HEK293 (cell line): ENCODE data around the gene KIF19.

ENCODE experiments used
- CTCF ChIA-PET: fragments of 350-600 bp; formaldehyde crosslinking; extraction: SDS; loops from one replicate; lab custom pipeline; 2021; ENCODE audit warnings: antibody characterized with exemption; lab: Yijun Ruan, JAX
- POLR2A ChIA-PET: fragments of 300-600 bp; formaldehyde crosslinking; extraction: SDS; loops from one replicate; lab custom pipeline; 2020; ENCODE audit warnings: antibody characterized with exemption, inconsistent platforms; lab: Yijun Ruan, JAX
- H3K27ac ChIP-seq: fragments of 200-500 bp; sonication (Bioruptor generic); 2 replicates; pipeline ENCODE4 v1.5.1; 2014; ENCODE audit warnings: low read depth, low read length, control low read depth, inconsistent platforms; ENCODE audit errors: extremely low read depth
- H3K36me3 ChIP-seq, 2 experiments: fragments of 200-500 bp in 1 of 2; sonication (Bioruptor generic) in 1 of 2; 1 replicate in 1 of 2; 2 replicates in 1 of 2; pipeline ENCODE4 v1.5.1; 2014 to 2017; ENCODE audit warnings: inconsistent platforms in 2 of 2, low read length in 2 of 2; ENCODE audit not compliant: control insufficient read depth in 2 of 2, insufficient read depth in 1 of 2
- H3K4me1 ChIP-seq: fragments of 200-500 bp; sonication (Bioruptor generic); 2 replicates; pipeline ENCODE4 v1.5.1; 2014; ENCODE audit warnings: mild to moderate bottlenecking, low read length, inconsistent platforms; ENCODE audit not compliant: control insufficient read depth, insufficient read depth
- H3K4me3 ChIP-seq: 2 replicates; pipeline ENCODE4 v1.5.1; 2011; ENCODE audit warnings: low read depth, mild to moderate bottlenecking, control low read depth, low read length, moderate library complexity
- H3K9me3 ChIP-seq: fragments of 200-500 bp; sonication (Bioruptor generic); 2 replicates; pipeline ENCODE4 v1.5.1; 2014; ENCODE audit warnings: low read depth, low read length, inconsistent platforms; ENCODE audit not compliant: control insufficient read depth, insufficient read depth
- ATF2 ChIP-seq: fragments of 450-650 bp; formaldehyde crosslinking; IDR thresholded peaks from 2 replicates; pipeline ENCODE4 v1.5.1; 2016; ENCODE audit warnings: missing biosample characterization, missing genetic modification characterization, low read depth
- HOXD13 ChIP-seq: sonication (generic); formaldehyde crosslinking; IDR thresholded peaks from 2 replicates; pipeline ENCODE4 v1.8.0; 2022; ENCODE audit warnings: missing genetic modification reagents, borderline replicate concordance
- PATZ1 ChIP-seq: fragments of 450-650 bp; formaldehyde crosslinking; IDR thresholded peaks from 2 replicates; pipeline ENCODE4 v1.5.1; 2016; ENCODE audit warnings: missing biosample characterization, missing genetic modification characterization
- PRDM1 ChIP-seq: fragments of 450-650 bp; formaldehyde crosslinking; IDR thresholded peaks from 2 replicates; pipeline ENCODE4; 2016; ENCODE audit warnings: missing biosample characterization, missing genetic modification characterization
- REPIN1 ChIP-seq: fragments of 450-650 bp; formaldehyde crosslinking; IDR thresholded peaks from 2 replicates; pipeline ENCODE4 v1.5.1; 2017; ENCODE audit warnings: missing biosample characterization, missing genetic modification characterization, low read depth
- SCRT2 ChIP-seq: fragments of 450-650 bp; formaldehyde crosslinking; IDR thresholded peaks from 2 replicates; pipeline ENCODE4 v1.5.1; 2016; ENCODE audit warnings: missing biosample characterization, missing genetic modification characterization
- TSHZ1 ChIP-seq: fragments of 450-650 bp; formaldehyde crosslinking; IDR thresholded peaks from 2 replicates; pipeline ENCODE4 v1.5.1; 2016; ENCODE audit warnings: missing biosample characterization, missing genetic modification characterization, borderline replicate concordance
- ZNF157 ChIP-seq: fragments of 450-650 bp; formaldehyde crosslinking; IDR thresholded peaks from 2 replicates; pipeline ENCODE4 v1.5.1; 2016; ENCODE audit warnings: missing biosample characterization, missing genetic modification characterization
- ZNF23 ChIP-seq: fragments of 450-650 bp; formaldehyde crosslinking; IDR thresholded peaks from 2 replicates; pipeline ENCODE4 v1.5.1; 2016; ENCODE audit warnings: missing biosample characterization, missing genetic modification characterization, borderline replicate concordance
- ZNF501 ChIP-seq: fragments of 450-650 bp; formaldehyde crosslinking; IDR thresholded peaks from 2 replicates; pipeline ENCODE4 v1.5.1; 2016; ENCODE audit warnings: missing biosample characterization, missing genetic modification characterization
- ZNF521 ChIP-seq: fragments of 450-650 bp; formaldehyde crosslinking; IDR thresholded peaks from 2 replicates; pipeline ENCODE4 v1.5.1; 2017; ENCODE audit warnings: missing biosample characterization, mild to moderate bottlenecking, missing genetic modification characterization
- ZNF549 ChIP-seq: fragments of 450-650 bp; IDR thresholded peaks from 2 replicates; pipeline ENCODE4 v1.5.1; 2018; ENCODE audit warnings: missing biosample characterization, missing genetic modification characterization, mild to moderate bottlenecking, inconsistent platforms, moderate library complexity
- ZNF623 ChIP-seq: fragments of 450-650 bp; formaldehyde crosslinking; IDR thresholded peaks from 2 replicates; pipeline ENCODE4 v1.5.1; 2016; ENCODE audit warnings: missing biosample characterization, missing genetic modification characterization
- ZNF629 ChIP-seq: fragments of 450-650 bp; formaldehyde crosslinking; IDR thresholded peaks from 2 replicates; pipeline ENCODE4 v1.5.1; 2017; ENCODE audit warnings: missing biosample characterization, missing genetic modification characterization
- ZNF660 ChIP-seq: fragments of 450-650 bp; IDR thresholded peaks from 2 replicates; pipeline ENCODE4 v1.5.1; 2018; ENCODE audit warnings: missing biosample characterization, mild to moderate bottlenecking, missing genetic modification characterization
- ZNF701 ChIP-seq: fragments of 450-650 bp; formaldehyde crosslinking; IDR thresholded peaks from 2 replicates; pipeline ENCODE4 v1.5.1; 2016; ENCODE audit warnings: missing biosample characterization, missing genetic modification characterization
- ZNF776 ChIP-seq: fragments of 450-650 bp; formaldehyde crosslinking; IDR thresholded peaks from 2 replicates; pipeline ENCODE4 v1.5.0; 2017; ENCODE audit warnings: missing biosample characterization, missing genetic modification characterization, borderline replicate concordance
- ZNF791 ChIP-seq: fragments of 450-650 bp; formaldehyde crosslinking; IDR thresholded peaks from 2 replicates; pipeline ENCODE4 v1.5.1; 2016; ENCODE audit warnings: missing biosample characterization, missing genetic modification characterization

KIF19 gene

DNA sequence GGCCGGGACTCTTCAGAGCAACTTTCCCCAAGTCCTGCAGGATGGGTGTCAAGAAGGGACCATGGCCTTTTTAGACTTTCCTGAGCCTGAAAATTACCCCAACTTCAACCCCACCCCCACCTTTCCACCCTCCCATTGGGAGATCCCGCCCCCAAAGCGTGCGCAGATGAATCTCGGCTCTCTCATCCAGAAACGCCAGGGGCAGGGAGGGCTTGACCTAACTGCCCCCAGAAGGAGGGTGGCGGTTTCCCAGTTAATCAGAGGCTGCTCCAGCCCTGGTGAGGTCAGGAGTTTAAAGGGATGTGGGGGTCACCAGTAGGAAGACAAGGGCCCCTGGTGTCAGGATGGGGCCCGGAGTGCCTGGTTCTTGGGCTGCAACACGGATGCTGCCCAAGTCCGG, 480 bp downstream of the KIF19 start:
- Histone ChIP-seq H3K9me3 (no peaks in the 10 kb centered on the region), H3K36me3 (no peaks in the 10 kb centered on the region), H3K27ac (no peak overlapping the region), H3K4me3 (no peak overlapping the region), H3K4me1 (no peaks in the 10 kb centered on the region)
- ChIA-PET POLR2A (no interaction called here), CTCF (no interaction called here)
- TF ChIP-seq TSHZ1 (tag by site-specific recombination) = no peak
- TF ChIP-seq ZNF660 = no peak
- no peak for TF ChIP-seq ZNF776 (tag by site-specific recombination)

GRCh38 chr17:74328487-74328886, 2.5 kb downstream of the KIF19 start:
- ChIA-PET CTCF (interaction anchor here (1.1 to 1.6 kb wide), 3 partner anchors 24 to 40 kb away, joined by 3 to 6 read pairs (median 3); partner anchors contain the start of gene BTBD17), POLR2A (no interaction called here)
- no peak overlapping the region for H3K4me3 ChIP-seq
- H3K36me3 ChIP-seq = no peaks in the 10 kb centered on the region
- no peaks in the 10 kb centered on the region for H3K4me1 ChIP-seq
- no peaks in the 10 kb centered on the region for H3K9me3 ChIP-seq
- no peak overlapping the region for H3K27ac ChIP-seq
- TF ChIP-seq ZNF791 (tag by site-specific recombination) (no peak), ATF2 (0 out of 2 replicates have a peak, but pooled peaks have one; percentile 19), REPIN1 (tag by site-specific recombination) (no peak), ZNF157 (tag by site-specific recombination) (no peak), ZNF23 (no peak), ZNF549 (tag by site-specific recombination) (no peak), SCRT2 (no peak)

DNA sequence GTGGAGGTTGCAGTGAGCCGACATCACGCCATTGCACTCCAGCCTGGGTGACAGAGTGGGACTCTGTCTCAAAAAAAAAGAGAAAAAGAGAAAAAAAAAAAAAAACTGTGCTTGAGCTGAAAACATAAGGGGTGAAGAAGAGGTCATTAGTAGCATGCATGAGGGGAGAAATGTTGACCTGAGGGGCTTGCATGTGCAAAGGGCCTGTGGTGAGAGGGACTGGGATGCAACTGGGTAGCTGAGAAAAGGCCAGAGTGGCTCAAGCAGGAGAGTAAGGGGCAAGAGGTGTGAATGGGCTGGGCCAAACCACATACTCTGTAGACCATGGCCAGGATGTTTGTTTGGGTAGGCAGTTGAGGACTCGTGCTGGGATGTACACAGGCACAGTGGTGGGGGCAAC, 3.4 kb downstream of the KIF19 start:
- ChIA-PET CTCF (interaction anchor here (1.6 kb wide), 2 partner anchors 32 to 39 kb away, joined by 3 to 6 read pairs; partner anchors contain the start of gene BTBD17), POLR2A (interaction anchor here (0.7 kb wide), 1 partner anchor 26 kb away, joined by 3 read pairs; no protein-coding TSS in a partner anchor)
- H3K36me3 ChIP-seq = no peaks in the 10 kb centered on the region
- no peak overlapping the region for H3K27ac ChIP-seq
- TF ChIP-seq HOXD13 (CRISPR knock-in tag) = no peak
- peak; percentile 93 for TF ChIP-seq ZNF623 (tag by site-specific recombination)
- no peaks in the 10 kb centered on the region for H3K9me3 ChIP-seq
- no peaks in the 10 kb centered on the region for H3K4me1 ChIP-seq
- H3K4me3 ChIP-seq = no peak overlapping the region

DNA sequence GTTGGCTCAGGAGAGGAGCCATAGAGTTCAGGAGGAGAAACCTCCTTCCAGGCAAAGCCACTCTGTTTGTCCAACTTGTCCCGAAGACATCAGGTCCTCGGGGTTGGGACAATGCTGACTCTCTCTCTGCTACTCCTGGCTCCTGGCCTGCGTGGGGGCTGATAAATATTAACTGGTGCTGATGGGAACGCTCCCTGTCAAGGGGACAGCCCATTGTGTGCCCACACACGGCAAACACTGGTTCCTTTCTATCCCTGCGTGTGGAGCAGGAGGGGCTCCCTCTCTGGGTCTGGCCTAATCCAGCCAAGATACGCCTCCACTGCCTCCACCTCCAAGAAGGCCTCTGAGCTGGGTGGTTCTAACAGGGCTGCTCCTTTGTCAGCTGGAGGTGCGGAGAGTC, 4.4 kb downstream of the KIF19 start:
- POLR2A ChIA-PET = no interaction called here
- no peak for TF ChIP-seq ZNF521 (tag by site-specific recombination)
- TF ChIP-seq PATZ1 (tag by site-specific recombination) = no peak
- TF ChIP-seq ZNF629 = no peak
- TF ChIP-seq ZNF501 (tag by site-specific recombination) = no peak
- TF ChIP-seq ZNF701 (tag by site-specific recombination) = no peak
- no peak for TF ChIP-seq PRDM1 (tag by site-specific recombination)
- Histone ChIP-seq H3K27ac (no peak overlapping the region), H3K9me3 (no peaks in the 10 kb centered on the region), H3K4me1 (no peaks in the 10 kb centered on the region), H3K36me3 (no peaks in the 10 kb centered on the region), H3K4me3 (no peak overlapping the region)
- CTCF ChIA-PET = interaction anchor here (0.6 to 1.2 kb wide), 2 partner anchors 30 to 50 kb away, joined by 4 read pairs; no protein-coding TSS in a partner anchor
